ENCODE data around the gene DMBX1. TPM values are rescaled to one million over a fixed set of nuclear protein-coding genes. Genes with fewer than 3 reads are reported as not detected.
A peak's percentile ranks its signal among the peaks of the same experiment; 100 is the strongest.

Gene DMBX1
- total RNA-seq, 3 donors from 2014 or later, result not detected

DNA sequence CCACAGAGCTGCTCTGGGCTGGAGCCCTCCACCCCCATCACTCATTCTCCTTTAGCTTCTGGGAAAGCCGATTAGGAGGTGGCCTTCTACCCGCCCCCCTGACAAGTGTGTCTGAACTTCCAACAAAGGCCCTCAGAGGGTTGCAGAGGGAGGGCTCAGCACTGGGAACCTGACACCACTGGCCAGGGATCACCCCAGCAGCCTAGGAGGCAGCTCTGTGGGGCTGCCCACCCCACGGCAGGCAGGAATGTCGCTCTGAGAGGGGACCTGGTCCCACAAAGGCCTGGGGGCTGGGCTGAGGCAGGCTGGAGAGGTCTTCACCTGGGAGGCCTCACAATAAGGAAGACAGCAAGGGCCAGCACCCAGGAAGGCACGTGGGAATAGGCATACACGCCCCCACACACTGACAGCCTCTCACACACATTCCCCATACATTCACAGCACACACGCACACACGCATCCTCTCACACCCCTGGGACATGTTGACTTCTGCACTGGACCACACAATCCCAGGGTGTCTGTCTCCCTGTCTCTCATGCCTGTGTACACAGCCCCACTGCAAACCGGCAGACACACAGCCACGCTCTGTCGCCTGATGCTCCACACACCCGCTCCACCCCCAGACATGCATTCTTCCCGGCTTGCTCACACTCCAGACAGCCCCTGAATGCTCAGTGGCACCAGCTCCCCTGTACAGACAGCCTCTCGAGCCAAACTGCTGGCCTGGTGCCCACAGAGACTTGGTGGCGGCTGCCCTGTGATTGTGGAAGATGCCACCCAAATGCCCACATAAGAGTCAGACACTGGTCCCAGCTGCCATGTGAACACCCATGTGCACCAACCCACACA, 30.7 kb downstream of the DMBX1 start:
- Histone ChIP-seq H3K4me1 (peaks cover 0 to 8% of the 10 kb centered on the region in 2 donors), H3K9me3 (no peaks in the 10 kb centered on the region), H3K27me3 (no peaks in the 10 kb centered on the region), H3K4me3 (no peak overlapping the region), H3K36me3 (no peaks in the 10 kb centered on the region), H3K27ac (no peak overlapping the region)
- DNase-seq (ENCODE audit: low spot score in 2 of 2), result no peak
- TF ChIP-seq POLR2A (IDR thresholded peaks at IDR 0.05) (no peak), POLR2AphosphoS5 (IDR thresholded peaks at IDR 0.05) (no peak)
- TF ChIP-seq, protein P1, sequence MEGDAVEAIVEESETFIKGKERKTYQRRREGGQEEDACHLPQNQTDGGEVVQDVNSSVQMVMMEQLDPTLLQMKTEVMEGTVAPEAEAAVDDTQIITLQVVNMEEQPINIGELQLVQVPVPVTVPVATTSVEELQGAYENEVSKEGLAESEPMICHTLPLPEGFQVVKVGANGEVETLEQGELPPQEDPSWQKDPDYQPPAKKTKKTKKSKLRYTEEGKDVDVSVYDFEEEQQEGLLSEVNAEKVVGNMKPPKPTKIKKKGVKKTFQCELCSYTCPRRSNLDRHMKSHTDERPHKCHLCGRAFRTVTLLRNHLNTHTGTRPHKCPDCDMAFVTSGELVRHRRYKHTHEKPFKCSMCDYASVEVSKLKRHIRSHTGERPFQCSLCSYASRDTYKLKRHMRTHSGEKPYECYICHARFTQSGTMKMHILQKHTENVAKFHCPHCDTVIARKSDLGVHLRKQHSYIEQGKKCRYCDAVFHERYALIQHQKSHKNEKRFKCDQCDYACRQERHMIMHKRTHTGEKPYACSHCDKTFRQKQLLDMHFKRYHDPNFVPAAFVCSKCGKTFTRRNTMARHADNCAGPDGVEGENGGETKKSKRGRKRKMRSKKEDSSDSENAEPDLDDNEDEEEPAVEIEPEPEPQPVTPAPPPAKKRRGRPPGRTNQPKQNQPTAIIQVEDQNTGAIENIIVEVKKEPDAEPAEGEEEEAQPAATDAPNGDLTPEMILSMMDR (IDR thresholded peaks at IDR 0.05), result no peak
- intact Hi-C loops (cut with DNase I; ENCODE audit: low total_unique reads), result loop anchor here (10.0 kb wide), 1 partner anchor 465 kb away; no protein-coding TSS in a partner anchor

DNA sequence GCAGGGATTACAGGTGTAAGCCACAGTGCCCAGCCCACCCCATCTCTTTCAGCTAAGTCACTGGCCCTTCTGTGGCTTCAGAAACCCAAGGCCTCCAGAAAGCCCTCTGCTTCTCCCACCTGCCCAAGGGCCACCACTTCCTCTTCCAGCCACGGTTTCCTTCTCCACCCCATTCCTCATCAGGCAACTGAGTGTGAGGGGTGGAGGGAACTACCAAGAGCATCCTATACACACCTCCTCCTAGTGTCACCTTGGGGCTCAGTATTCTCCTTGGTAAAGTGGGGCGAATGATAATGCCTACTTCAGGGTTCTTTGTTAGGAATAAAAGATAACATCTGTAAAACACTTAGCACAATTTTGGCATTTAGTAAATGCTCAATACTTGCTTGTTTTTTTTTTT, 31.8 kb downstream of the DMBX1 start:
- Histone ChIP-seq H3K36me3 (no peaks in the 10 kb centered on the region), H3K27ac (no peak overlapping the region), H3K9me3 (no peaks in the 10 kb centered on the region), H3K27me3 (no peaks in the 10 kb centered on the region), H3K4me3 (no peak overlapping the region), H3K4me1 (peaks cover 0 to 8% of the 10 kb centered on the region in 2 donors)
- TF ChIP-seq, protein P1 (IDR thresholded peaks at IDR 0.05), result no peak
- no peak for TF ChIP-seq POLR2A (IDR thresholded peaks at IDR 0.05)
- no peak for DNase-seq (ENCODE audit: low spot score in 2 of 2)
- intact Hi-C loops (cut with DNase I; ENCODE audit: low total_unique reads), result loop anchor here (10.0 kb wide), 1 partner anchor 467 kb away; no protein-coding TSS in a partner anchor

DNA sequence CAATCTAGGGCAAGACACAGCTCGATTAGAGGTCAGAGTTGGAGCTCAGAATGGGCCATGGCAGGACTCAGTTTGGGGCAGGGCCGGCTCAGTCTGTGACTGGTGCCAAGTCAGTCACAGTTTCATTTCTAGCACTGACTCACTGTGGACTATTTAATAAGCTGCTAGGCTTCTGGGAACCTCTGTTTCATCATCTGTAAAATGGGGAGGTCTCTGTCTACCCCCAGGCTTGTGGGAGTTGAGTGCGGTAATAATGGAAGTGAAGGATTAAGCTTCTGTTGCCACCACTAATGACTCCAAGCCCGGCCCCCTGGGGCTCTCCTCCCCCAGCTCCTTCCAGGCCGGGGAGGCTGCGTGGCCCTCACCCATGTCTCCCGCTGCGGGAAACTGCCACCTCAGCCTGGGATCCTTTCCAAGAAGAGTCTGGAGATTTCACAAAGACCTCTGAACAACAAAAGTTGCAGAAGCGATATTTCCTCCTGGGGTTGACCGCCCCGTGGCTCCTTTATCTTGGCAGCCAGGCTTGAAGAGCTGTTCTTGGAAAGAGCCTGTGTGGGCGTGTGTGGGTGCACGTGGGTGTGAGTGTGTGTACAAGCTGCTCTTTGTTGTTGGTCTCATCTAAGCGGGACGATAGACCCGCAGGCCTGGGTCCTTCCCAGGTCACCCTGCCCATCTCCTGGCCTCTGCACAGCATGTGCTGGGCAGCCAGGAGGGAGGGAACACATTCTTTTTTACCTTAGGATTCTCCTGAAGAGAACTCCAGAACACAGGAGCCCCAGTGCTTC, 32.7 kb downstream of the DMBX1 start:
- intact Hi-C loops (cut with DNase I; ENCODE audit: low total_unique reads), result loop anchor here (10.0 kb wide), 1 partner anchor 468 kb away; no protein-coding TSS in a partner anchor
- TF ChIP-seq POLR2AphosphoS5 (IDR thresholded peaks at IDR 0.05) (peak in 1 of 3 donors; percentile 10), POLR2A (IDR thresholded peaks at IDR 0.05) (no peak)
- H3K4me1 ChIP-seq, result peaks cover 0 to 8% of the 10 kb centered on the region in 2 donors
- no peak overlapping the region for H3K4me3 ChIP-seq
- H3K9me3 ChIP-seq, result no peaks in the 10 kb centered on the region
- peak; percentile 46 to 60 for DNase-seq (ENCODE audit: low spot score in 2 of 2)
- H3K27ac ChIP-seq, result peak overlapping the region in 1 of 2 donors; percentile 48
- H3K36me3 ChIP-seq, result no peaks in the 10 kb centered on the region
- no peaks in the 10 kb centered on the region for H3K27me3 ChIP-seq

DNA sequence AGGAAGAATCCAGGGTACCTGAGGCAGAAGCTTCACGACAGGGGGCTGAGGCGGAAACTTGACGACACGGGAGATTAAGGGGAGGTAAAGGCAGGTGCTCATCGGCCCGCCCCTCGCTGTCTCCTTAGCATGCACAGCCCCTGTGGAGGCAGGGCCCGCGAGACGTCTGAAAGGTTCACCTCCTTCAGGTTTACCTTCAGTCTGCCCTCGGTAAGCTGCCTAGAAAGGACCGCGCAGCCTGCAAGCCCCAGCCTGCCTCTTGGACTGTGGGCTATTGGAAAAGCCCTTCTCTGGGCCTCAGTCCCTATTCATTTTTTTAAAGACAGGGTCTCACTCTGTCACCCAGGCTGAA, 33.3 kb downstream of the DMBX1 start:
- Histone ChIP-seq H3K27me3 (no peaks in the 10 kb centered on the region), H3K27ac (peak overlapping the region in 1 of 2 donors; percentile 48), H3K4me3 (no peak overlapping the region), H3K36me3 (no peaks in the 10 kb centered on the region), H3K9me3 (no peaks in the 10 kb centered on the region), H3K4me1 (peaks cover 0 to 8% of the 10 kb centered on the region in 2 donors)
- intact Hi-C loops (cut with DNase I; ENCODE audit: low total_unique reads), result loop anchor here (10.0 kb wide), 1 partner anchor 468 kb away; no protein-coding TSS in a partner anchor
- TF ChIP-seq, protein P1 (IDR thresholded peaks at IDR 0.05), result no peak
- TF ChIP-seq POLR2A (IDR thresholded peaks at IDR 0.05) (no peak), POLR2AphosphoS5 (IDR thresholded peaks at IDR 0.05) (no peak)
- no peak for DNase-seq (ENCODE audit: low spot score in 2 of 2)

DNA sequence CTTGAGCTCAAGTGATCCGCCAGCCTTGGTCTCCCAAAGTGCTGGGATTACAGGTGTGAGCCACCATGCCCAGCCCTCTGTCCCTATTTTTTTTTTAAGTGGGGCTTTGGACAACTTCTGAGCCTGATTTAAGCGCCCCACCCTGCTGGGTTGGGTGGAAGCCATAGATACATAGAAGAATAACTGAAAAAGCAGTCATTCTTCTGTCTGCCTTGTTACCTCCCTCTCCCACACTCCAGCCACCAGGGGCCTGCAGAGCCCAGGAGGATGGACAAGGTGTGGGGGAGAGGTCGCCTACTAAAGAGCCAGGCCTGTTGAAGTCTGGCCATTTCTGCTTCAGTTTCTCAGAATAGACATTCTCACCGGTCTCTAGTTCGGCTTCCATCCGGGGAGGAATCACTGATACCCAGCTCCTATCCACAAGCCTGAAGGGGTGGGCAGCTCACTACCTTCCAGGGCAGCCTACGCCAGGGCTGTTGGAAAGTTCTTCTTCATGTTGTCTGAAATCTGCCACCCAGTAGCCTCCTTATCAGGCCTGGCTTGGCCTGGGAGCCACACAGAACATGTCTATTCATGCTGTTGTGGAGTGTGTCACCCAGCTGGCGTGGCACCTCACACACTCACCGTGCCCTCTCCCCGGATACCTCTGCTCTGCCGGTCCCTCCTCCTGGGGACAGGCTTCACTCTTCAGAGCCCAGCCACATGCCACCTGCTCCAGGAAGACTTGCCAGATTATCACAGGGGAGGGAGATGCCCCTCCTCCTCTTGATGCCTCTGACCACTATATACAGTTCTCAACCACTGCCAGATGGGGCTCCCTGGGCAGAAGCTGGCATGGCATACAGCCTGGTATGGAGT, 34.1 kb downstream of the DMBX1 start:
- intact Hi-C loops (cut with DNase I; ENCODE audit: low total_unique reads), result loop anchor here (10.0 kb wide), 1 partner anchor 469 kb away; no protein-coding TSS in a partner anchor
- H3K4me1 ChIP-seq, result peaks cover 0 to 8% of the 10 kb centered on the region in 2 donors
- no peak overlapping the region for H3K27ac ChIP-seq
- DNase-seq (ENCODE audit: low spot score in 2 of 2), result no peak
- H3K27me3 ChIP-seq, result peaks cover 0 to 7% of the 10 kb centered on the region in 2 donors
- TF ChIP-seq POLR2A (IDR thresholded peaks at IDR 0.05), result no peak
- TF ChIP-seq, protein P1 (IDR thresholded peaks at IDR 0.05), result no peak
- H3K4me3 ChIP-seq, result no peak overlapping the region
- no peaks in the 10 kb centered on the region for H3K9me3 ChIP-seq
- H3K36me3 ChIP-seq, result no peaks in the 10 kb centered on the region
